GM21576 (cell line): ENCODE data around the gene ASCC1.
"Not testable (repeated sequence)": the region's sequence is repeated elsewhere in the genome, so short reads cannot be mapped to it uniquely, and the experiment has no call there.

Source experiments
- ATAC-seq: cut with Tn5 transposase; IDR thresholded peaks from one replicate; pipeline ENCODE4 v1.9.1; 2021; ENCODE audit warnings: mild to moderate bottlenecking, moderate library complexity; ENCODE audit not compliant: unreplicated experiment

The ASCC1 gene

DNA sequence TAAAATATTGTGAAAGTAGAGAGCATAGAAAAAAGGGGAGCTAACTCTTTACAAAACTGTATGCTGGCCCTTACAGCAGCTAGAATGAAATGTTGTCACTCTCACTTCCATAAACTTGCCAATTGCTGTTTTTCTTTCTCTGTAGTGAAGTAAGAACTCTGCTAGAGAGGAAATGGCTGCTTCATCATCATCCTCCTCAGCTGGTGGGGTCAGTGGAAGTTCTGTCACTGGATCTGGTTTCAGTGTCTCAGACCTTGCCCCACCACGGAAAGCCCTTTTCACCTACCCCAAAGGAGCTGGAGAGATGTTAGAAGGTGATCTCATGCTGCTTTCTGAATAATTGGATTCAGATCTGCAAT lies 7.6 kb upstream of the ASCC1 start:
- no peak for ATAC-seq

DNA sequence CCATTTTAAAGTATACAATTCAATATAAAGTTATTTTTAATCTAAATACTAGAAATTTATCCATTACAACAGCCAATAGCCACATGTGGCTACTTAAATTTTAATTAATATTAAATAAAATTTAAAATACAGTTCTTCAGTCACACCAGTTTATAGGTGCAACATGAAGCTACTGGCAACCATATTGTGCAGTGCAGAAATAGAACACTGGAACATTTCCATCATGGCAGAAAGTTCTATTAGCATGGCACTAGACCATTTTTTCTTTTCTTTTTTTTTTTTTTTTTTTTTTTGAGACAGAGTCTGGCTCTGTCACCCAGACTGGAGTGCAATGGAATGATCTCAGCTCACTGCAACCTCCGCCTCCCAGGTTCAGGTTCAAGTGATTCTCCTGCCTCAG lies 5.2 kb upstream of the ASCC1 start:
- ATAC-seq, result no peak

DNA sequence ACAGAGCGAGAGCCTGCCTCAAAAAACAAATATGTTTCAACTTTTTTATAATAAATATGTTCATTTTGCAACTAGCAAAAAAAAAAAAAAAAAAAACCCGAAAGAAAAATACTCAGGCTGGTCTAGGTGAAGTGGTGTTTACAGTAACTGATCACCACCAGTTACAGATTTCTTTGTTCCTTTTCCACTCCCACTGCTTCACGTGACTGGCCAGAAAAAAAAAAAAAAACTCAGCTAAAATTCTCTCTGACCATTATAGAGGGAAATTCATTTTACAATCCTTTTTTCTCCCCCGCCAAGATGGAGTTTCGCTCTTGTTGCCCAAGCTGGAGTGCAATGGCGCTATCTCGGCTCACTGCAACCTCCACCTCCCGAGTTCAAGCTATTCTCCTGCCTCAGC lies 4.6 kb upstream of the ASCC1 start:
- ATAC-seq, result no peak

DNA sequence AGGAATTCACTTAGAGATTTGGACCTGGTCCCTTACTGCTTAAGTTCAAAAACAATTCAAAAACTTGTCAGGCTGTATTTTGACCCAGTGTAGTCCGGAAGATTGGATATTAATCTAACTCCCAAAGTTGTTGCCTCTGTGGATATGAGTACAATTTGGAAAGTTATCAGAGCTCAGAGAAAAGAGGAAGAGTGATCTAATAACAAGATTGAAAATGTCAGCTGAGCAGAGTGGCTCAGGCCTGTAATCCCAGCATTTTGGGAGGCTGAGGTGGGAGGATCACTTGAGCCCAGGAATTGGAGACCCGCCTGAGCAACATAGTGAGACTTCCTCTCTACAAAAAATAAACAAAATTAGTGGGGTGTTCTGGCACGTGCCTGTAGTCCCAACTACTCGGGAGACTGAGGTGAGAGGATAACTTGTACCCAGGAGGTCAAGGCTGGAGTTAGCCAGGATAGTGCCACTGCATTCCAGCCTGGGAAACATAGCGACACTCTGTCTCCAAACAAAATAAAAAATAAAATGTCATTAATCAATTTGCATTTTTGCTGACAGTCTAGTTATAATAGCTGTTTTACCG lies 3.2 kb upstream of the ASCC1 start:
- ATAC-seq, result no peak

- no peak for ATAC-seq
These were observed 2.6 kb upstream of the ASCC1 start for GRCh38 chr10:72218726-72219125.

DNA sequence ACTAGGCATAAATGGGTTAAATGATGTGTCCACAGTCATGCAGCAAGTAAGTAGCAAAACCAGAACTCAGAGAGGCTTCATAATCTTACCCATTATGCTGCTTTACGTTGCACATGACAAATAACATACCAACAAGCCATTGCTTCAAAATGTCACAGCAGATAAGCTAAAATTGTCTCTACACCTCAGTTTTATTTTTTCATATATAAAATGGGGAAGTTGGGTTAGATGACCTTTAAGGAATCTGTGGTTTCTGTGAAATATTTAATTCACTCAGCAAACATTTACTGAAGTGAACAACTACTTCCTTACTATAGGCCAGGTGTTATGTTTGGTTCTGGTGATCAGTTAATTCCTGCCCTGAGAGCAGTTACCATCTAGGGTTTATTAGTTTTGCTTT lies 2.2 kb upstream of the ASCC1 start:
- no peak for ATAC-seq

- ATAC-seq, result not testable (repeated sequence)
These were observed 4.2 kb downstream of the ASCC1 start for GRCh38 chr10:72211832-72212231.

DNA sequence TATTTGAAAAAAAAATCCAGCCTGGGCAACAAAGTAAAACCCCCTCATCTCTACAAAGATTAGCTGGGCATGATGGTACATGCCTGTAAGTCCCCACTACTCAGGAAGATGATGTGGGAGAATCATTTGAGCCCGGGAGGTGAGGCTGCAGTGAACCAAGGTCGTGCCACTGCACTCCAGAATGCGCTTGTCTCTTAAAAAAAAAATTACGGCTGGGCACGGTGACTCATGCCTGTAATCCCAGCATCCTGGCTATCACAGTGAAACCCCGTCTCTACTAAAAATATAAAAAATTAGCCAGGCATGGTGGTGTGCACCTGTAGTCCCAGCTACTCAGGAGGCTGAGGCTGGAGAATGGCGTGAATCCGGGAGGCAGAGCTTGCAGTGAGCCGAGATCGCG lies 4.7 kb downstream of the ASCC1 start:
- not testable (repeated sequence) for ATAC-seq

- ATAC-seq, result not testable (repeated sequence)
These were observed 7.5 kb downstream of the ASCC1 start for GRCh38 chr10:72208526-72208925.

DNA sequence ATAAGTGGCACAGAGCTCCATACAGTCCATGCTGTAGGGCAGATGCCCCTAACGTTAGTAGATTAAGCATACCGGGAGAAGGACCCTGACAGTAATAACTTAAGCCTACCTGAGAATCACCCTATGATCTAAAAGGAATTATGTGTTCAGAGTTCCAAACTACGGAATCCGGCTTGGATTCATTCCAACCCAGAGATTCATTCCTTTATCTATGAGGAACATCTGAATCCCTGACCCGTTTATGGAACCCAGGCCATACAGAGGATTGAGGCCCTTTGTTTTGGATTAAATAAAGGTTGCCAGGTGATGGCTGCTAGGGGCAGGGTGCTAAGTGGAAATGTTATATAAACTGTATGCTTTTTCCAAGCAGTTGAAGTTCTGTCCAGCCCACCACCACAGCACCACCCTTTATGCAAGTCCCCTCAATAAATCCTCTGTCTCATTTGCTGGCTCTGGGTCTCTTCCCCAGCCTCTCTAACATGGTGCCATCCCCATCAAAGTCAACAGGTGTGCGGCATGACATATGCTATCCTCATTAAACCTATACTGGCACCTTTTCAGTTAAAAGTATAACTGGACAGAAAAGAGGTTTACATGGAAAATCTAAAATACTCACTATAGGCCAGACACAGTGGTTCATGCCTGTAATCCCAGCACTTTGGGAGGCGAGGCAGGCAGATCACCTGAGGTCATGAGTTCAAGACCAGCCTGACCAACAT lies 9.4 kb downstream of the ASCC1 start:
- ATAC-seq, result no peak

- no peak for ATAC-seq
These were observed 11.4 kb downstream of the ASCC1 start for GRCh38 chr10:72204724-72205123.

- ATAC-seq, result no peak
These were observed 11.8 kb downstream of the ASCC1 start for GRCh38 chr10:72204296-72204695.

DNA sequence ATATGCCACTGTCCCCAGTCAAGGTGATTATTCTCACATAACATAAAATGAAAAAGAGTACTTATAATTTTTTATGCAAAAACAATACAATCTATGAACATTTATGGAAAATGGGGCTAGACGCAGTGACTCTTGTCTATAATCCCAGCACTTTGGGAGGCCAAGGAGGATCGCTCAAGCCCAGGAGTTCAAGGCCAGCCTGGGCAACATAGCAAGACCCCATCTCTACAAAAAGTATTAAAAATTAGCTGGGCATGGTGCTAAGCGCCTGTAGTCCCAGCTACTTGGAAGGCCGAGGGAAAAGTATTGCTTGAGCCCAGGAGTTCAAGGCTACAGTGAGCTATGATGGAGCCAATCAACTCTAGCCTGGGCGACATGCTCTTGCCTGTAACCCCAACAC lies 14.8 kb downstream of the ASCC1 start:
- ATAC-seq, result no peak

GRCh38 chr10:72200883-72201282 lies 15.2 kb downstream of the ASCC1 start:
- no peak for ATAC-seq

DNA sequence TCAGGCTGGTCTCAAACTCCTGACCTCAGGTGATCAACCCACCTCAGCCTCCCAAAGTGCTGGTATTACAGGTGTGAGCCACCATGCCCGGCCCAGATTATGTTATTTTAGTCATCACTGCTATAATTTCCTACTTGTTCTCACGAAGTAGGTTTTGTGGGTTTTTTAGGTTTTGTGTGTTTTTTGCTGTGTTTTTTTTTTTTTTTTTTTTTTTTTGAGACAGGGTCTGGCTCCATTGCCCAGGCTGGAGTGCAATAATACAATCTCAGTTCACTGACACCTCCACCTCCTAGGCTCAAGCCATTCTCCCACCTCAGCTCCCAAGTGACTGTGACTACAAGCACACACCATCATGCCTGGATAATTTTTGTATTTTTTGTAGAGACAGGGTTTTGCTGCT lies 21.1 kb downstream of the ASCC1 start:
- no peak for ATAC-seq

GRCh38 chr10:72186982-72187330 lies 29.1 kb downstream of the ASCC1 start:
- ATAC-seq, result no peak

- no peak for ATAC-seq
These were observed 29.7 kb downstream of the ASCC1 start for GRCh38 chr10:72186258-72186981.

- no peak for ATAC-seq
These were observed 31.9 kb downstream of the ASCC1 start for GRCh38 chr10:72184156-72184555.

DNA sequence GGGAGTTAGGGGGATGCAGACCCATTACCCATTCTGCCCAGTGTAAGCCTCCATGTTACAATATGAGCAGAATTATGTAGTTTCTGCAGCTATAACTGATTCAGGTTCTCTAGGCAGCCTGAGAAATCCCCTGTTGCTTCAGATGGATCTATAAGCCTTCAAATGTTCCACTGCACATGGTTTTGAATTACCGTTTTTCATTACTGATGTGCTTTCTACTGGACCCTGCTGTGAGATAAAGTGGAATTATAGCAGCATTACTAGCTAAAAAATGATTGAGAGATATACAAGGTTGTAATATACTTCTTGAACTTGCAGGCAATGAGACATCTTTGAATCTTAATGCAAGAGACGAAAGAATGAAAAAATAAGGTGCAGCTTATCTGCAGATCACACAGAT lies 38.6 kb downstream of the ASCC1 start:
- no peak for ATAC-seq

- ATAC-seq, result no peak
These were observed 39.4 kb downstream of the ASCC1 start for GRCh38 chr10:72176701-72177100.

GRCh38 chr10:72175149-72175548 lies 40.9 kb downstream of the ASCC1 start:
- ATAC-seq, result no peak

GRCh38 chr10:72174297-72174662 lies 41.8 kb downstream of the ASCC1 start:
- no peak for ATAC-seq
